GM21526 (cell line): ENCODE results near the gene PCSK5.

Source experiments
- ATAC-seq: cut with Tn5 transposase; IDR thresholded peaks from one replicate; pipeline ENCODE4 v1.9.1; 2021; ENCODE audit warnings: moderate library complexity; ENCODE audit not compliant: unreplicated experiment, low FRiP score

The PCSK5 gene

DNA sequence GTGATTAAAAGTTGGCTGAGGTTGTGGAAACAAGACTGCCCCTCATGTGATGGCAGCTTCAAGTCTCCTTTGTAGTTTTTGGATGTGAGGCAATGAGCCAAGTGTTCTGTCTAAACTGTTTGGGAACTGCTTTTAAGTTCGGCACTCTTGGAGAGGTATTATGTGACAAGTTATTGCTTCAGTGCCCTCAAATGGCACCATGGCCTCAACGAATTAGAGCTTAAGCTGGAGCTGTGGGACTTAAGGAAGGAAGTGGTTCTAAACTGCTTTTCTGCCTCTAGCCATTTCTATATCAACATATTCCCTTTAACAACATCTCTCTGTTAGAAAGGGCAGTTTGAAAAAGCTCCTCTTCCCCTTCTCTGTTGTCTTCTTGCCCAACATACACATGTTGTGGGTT lies 276.1 kb downstream of the PCSK5 start:
- no peak for ATAC-seq

- ATAC-seq = no peak
Observed at GRCh38 chr9:76176171-76176570, 285.7 kb downstream of the PCSK5 start.

DNA sequence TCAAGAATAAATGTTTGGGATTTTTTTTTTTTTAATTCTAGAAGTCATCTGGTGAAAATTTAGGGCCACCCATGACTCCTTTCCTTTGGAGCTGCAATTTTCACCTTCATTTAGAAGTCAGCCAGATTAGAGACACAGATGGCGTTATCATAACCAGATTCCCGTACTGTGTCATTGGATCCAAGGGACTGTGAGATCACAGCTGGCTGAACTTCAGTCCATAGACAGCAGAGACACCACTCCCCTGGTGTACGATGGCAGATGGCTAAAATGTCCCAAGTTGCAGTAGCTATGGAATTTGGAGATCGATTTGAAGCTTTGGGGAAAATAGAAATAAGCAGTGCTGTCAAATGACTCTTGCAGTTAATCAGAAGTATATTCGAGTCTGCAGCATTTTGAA lies 287.5 kb downstream of the PCSK5 start:
- ATAC-seq = no peak

DNA sequence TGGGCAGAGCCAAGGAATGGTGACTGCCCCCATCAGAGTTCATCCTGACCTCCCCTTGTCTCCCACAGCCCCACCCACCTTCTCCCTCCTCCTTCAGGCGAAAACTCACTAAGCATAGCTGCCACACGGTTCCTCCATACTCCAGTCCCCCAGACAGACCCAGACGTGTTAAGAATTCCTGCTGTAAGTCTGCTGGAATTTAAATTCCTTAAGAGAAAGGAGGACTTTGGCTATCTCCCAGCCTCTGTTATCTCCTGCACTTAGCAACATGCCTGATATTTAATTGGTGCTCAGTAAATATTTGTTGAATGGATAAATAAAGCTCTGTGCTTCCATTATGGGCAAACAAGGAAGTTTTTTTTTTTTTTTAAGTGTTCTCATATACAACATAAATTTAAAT lies 290.1 kb downstream of the PCSK5 start:
- ATAC-seq = no peak

DNA sequence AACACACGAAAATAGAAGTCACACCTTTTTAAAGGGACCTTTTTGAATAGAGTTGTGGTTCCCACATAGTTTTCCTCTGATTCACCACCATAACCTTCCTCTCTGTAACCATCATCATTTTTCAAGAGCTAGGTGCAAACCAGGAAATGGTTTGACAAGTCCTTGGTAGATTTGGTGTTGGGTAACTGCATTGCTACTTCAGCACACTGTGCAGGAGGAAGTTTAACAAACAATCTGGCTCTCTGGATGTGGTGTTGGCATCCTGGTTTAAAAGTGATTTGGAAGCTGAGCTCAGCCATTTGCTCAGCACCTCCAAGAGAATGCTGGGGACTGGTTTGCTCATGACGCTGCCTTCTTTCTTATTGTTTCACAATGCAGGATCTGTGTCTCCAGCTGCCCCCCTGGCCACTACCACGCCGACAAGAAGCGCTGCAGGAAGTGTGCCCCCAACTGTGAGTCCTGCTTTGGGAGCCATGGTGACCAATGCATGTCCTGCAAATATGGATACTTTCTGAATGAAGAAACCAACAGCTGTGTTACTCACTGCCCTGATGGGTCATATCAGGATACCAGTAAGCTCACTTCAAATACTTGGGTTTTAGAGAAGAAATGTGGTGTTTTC lies 290.7 kb downstream of the PCSK5 start:
- no peak for ATAC-seq

DNA sequence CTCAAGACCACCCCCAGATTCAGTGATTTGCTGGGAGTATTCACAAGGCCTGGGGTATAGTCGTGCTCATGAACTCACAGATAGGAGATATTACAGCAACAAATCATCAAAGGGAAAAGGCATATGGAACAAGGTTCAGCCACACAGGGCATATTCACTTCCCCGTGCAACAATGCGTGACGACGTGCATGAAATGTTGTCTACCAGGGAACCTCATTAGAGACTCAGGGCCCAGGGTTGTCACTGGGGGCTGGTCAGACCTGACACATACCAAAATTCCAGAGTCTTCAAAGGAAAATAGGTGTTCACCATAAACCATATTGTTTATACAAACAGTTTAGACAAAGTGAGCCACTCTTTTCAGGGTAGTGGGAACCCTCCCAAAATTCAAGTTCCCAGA lies 291.3 kb downstream of the PCSK5 start:
- no peak for ATAC-seq

GRCh38 chr9:76185432-76185831 lies 295.0 kb downstream of the PCSK5 start:
- no peak for ATAC-seq

GRCh38 chr9:76188286-76188685 lies 297.8 kb downstream of the PCSK5 start:
- no peak for ATAC-seq

- no peak for ATAC-seq
Observed at GRCh38 chr9:76188905-76189304, 298.4 kb downstream of the PCSK5 start.

GRCh38 chr9:76191493-76191892 lies 301.0 kb downstream of the PCSK5 start:
- no peak for ATAC-seq

GRCh38 chr9:76192013-76192412 lies 301.5 kb downstream of the PCSK5 start:
- ATAC-seq = no peak

DNA sequence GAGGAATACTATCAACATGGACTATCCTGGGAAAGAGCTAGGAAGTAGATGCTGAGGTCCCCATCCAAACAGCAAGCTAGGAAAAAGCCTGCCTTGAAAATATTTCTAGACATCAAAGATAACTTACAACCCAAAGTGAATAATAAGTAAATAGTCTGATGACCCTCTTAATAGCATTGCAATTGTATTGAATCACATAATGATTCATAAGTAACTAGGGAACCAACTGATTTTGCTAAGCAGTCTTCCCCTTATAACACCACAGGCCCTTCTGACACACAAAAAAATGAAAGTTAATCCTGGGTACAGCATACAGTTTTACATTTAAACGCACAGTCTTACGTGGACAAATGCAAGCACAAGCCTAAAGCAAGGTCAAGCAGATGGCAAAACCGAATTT lies 304.4 kb downstream of the PCSK5 start:
- ATAC-seq = no peak

DNA sequence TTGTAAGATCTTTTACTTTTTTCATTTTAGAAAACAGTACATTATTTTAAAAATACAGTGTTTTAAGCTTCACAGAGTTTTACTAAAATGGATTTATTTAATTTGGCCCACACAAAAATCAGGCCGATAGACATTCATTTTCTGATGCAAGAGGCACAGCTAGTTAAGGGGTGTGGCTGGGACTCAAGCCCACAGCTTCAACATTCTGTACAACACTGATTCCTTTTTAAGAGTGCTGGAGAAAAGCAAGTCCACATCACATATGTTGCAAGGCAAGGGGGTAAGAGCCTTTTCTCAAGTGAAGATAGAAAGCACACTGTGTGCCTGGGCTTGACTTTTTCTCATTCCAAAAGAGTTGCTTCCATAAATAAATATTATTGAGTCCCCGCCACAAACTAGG lies 307.9 kb downstream of the PCSK5 start:
- no peak for ATAC-seq

- ATAC-seq = no peak
Observed at GRCh38 chr9:76200315-76200714, 309.8 kb downstream of the PCSK5 start.

GRCh38 chr9:76200745-76201144 lies 310.3 kb downstream of the PCSK5 start:
- ATAC-seq = no peak

DNA sequence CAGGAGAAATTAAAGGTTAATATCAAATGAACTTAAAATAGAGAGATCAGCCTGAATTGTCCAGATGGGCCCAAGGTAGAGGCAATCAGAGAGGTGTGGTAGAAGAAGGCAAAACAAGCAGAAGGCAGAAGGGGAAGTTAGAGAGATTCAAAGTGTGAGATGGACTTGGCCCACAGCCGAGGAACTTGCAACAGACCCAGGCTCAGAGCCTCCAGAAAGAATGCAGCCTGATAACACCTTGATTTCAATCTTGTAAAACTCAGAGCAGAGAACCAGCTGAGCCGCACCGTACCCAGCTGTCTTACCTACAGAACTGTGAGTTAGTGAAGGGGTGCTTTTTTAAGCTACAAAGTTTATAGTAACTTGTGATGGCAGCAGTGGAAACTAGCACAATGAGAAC lies 312.9 kb downstream of the PCSK5 start:
- ATAC-seq = no peak

- ATAC-seq = no peak
Observed at GRCh38 chr9:76206821-76207220, 316.3 kb downstream of the PCSK5 start.

DNA sequence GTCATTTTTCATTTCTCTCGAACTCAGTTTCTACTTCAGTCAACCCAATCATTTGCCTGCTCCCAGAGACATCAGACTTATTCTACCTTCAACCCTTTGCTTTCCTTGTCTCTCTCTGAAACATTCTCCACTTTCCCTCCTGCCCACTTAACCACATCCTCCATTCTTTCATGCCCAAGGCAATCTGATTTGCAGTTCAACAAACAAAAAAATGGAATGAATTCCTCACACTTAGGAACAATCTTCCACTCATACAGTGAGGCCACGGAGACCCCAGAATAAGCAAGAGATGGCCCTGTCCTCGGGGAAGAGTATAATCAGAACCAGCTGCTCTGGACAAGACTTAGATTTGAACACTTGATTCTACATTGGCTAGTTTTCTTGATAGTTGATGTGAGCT lies 323.3 kb downstream of the PCSK5 start:
- ATAC-seq = no peak

GRCh38 chr9:76215066-76215465 lies 324.6 kb downstream of the PCSK5 start:
- ATAC-seq = no peak

DNA sequence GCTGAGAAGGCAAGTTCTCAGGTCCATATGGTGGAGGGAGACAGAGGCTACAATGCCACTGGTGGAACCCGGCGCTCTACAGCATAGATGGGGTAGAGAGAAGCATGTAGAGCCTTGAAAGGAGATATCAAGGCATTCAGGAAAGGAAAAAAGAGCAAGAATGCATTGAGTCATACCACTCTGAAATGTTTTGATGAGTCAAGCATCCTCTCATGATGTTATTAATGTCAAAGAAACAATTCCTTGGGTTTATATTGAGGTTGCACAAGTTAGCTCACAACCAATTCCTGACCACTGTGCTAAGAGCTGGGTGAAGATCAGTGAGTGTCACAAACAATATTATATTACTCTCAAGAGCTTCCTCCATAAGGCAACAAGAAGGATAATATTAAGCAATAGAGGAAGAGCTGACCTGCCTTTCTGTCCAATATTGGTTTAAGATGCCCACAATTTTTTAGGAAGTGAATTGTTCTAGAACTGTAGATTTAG lies 325.7 kb downstream of the PCSK5 start:
- ATAC-seq = no peak

- no peak for ATAC-seq
Observed at GRCh38 chr9:76218117-76218885, 327.8 kb downstream of the PCSK5 start.

GRCh38 chr9:76218886-76219445 lies 328.5 kb downstream of the PCSK5 start:
- no peak for ATAC-seq
